ENCODE results near the gene ADCY9. TPM values are rescaled to one million over a fixed set of nuclear protein-coding genes. Genes with fewer than 3 reads are reported as not detected.

The ADCY9 gene
- polyA plus RNA-seq (2012; ENCODE audit: insufficient read length, low read depth), result 14.4 TPM

DNA sequence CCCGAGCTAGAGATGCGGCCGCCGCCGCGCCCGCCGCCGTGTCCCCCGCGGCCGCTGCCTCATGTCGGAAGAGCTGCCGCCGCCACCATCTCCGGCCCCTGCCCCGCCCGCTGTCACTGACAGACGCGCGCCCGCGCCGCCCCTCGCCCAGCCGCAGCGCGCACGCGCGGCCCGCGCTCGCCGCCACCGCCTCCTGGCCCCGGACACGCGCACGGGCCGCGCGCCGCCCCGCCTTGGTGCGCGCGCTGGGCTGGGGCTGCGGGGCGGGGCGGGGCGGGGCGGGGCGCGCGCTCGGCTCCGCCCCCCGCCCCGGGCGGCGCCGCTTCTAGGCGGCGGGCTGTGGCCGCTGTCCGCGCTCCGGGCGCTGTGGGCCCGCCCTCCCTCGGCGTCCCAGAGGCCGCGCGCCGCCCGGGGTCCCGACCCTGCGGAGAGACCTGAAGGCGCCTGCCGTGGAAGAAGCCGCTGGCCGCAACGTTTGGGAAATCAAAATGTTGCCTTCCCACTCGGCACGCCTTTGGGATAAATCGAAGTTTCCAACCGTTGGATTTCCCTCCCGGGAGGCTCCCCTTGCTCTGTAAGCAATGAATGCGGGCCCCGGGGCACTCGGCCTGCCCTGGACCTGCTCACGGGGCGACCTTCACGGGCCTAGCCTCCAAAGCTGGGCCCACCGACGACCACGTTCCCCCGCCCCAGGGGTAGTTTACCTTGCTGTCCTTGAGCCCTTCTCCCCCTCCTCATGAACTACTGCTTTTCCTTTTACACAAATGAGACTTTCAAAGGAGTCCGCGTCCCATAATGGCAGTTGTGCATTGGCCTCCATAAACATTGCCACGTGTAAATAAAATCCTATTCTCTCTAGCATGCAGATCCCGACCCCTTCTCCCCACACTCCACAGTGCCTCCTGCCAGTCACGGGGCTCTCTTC, at the start of gene ADCY9:
Gene ADCY9 (minus strand): TSS at position 118 of the 925 bp plus-strand sequence. CDS start 1,000 bp downstream, outside the sequence.
- no peak for TF ChIP-seq TAF1 (IDR thresholded peaks at IDR 0.05; ENCODE audit: borderline replicate concordance, insufficient read depth, low read length)
- peak; percentile 33; the same call in 1 of the 2 replicates for TF ChIP-seq POLR2AphosphoS5 (IDR thresholded peaks at IDR 0.05; ENCODE audit: low read depth, low read length)

GRCh38 chr16:4160658-4161430, 44.6 kb upstream of the ADCY9 start:
- TF ChIP-seq SIN3A (IDR thresholded peaks at IDR 0.05; ENCODE audit: borderline replicate concordance, insufficient read depth, low read length) (no peak), REST (IDR thresholded peaks at IDR 0.05; ENCODE audit: insufficient read depth in 1 of 2, low read depth in 2 of 2, low read length in 2 of 2) (no peak), POLR2AphosphoS5 (IDR thresholded peaks at IDR 0.05; ENCODE audit: low read depth, low read length) (no peak), FOXP2 (optimal IDR thresholded peaks at IDR 0.05; ENCODE audit: borderline replicate concordance, extremely low read depth, extremely low read length, insufficient read depth) (no peak), TAF1 (IDR thresholded peaks at IDR 0.05; ENCODE audit: borderline replicate concordance, insufficient read depth, low read length) (no peak)

DNA sequence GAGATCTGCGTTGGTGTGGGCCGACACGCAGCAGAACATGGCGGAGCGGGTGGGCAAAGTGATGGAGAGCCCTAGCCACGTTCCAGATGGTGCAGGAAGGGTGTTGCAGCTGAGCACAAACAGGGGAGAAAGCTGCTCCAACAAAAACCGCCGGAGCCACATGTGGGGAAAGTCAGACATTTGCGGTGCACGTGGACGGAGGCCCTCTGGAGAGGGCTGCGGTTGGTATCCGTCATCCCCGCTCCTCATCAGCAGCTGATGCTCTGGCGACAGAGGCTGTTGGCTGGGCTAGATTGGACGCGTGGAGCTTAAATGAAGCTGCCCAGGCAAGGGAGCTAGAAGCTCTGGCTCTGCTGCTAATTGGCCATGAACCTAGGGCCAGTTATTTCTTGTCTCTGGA, 43.5 kb upstream of the ADCY9 start:
- no peak for TF ChIP-seq POLR2AphosphoS5 (IDR thresholded peaks at IDR 0.05; ENCODE audit: low read depth, low read length)
- TF ChIP-seq SIN3A (IDR thresholded peaks at IDR 0.05; ENCODE audit: borderline replicate concordance, insufficient read depth, low read length), result no peak
- no peak for TF ChIP-seq TAF1 (IDR thresholded peaks at IDR 0.05; ENCODE audit: borderline replicate concordance, insufficient read depth, low read length)
- no peak for TF ChIP-seq FOXP2 (optimal IDR thresholded peaks at IDR 0.05; ENCODE audit: borderline replicate concordance, extremely low read depth, extremely low read length, insufficient read depth)
- TF ChIP-seq REST (IDR thresholded peaks at IDR 0.05; ENCODE audit: insufficient read depth in 1 of 2, low read depth in 2 of 2, low read length in 2 of 2), result no peak

DNA sequence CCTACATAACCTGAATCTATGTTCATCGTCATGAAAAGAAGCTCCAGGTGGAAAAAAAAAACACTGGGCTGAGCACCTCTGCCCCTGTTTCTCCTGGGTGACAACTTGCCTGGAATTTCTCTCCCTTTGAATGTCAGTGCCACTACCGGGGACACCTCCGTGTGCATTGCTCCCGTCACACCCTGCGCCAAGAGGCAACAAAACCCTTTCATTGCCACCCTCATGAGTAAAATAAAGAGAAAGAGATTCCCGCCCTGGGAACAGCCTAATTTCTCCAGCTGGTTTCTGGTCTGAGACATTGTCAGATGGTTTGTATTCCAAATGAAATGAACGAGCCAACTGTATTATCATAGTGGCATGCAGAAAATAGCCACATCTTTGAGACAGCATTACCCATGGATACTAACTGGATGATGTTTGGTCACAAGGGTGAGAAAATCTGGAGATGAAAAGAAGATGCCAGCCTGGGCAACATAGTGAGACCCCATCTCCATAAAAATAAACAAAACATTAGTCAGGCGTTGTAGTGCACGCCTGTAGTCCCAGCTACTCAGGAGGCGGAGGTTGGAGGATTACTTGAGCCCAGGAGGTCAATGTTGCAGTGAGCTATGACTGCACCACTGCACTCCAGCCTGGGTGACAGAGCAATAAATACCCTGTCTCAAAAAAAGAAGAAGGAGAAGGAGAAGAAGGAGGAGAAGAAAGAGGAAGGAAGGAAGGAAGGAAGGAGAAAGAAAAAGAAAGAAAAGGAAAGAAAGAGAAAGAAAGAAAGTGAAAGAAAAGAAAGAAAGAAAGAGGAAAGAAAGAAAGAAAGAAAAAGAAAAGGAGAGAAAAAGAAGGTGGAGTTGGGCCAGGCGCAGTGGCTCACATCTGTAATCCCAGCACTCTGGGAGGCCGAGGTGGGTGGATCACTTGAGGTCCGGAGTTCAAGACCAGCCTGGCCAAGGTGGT, 42.2 kb upstream of the ADCY9 start:
- TF ChIP-seq REST (IDR thresholded peaks at IDR 0.05; ENCODE audit: insufficient read depth in 1 of 2, low read depth in 2 of 2, low read length in 2 of 2) (no peak), TAF1 (IDR thresholded peaks at IDR 0.05; ENCODE audit: borderline replicate concordance, insufficient read depth, low read length) (no peak)

DNA sequence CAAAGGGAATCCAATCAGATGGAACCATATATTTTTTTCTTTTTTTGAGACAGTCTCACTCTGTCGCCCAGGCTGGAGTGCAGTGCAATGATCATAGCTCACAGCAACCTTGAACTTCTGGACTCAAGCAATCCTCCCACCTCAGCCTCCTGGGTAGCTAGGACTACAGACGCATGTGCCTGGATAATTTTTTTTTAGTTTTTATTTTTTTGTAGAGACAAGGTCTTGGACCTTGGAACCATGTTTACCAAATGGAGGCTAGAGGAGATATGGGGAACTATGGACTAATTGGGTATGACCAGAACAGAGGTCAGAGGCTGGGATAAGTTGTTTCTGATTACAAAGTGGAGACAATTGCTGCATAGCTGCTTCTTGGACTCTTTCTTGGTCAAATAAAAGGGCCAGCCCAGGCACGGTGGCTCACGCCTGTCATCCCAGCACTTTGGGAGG, 41.2 kb upstream of the ADCY9 start:
- TF ChIP-seq SIN3A (IDR thresholded peaks at IDR 0.05; ENCODE audit: borderline replicate concordance, insufficient read depth, low read length) (no peak), TAF1 (IDR thresholded peaks at IDR 0.05; ENCODE audit: borderline replicate concordance, insufficient read depth, low read length) (no peak), REST (IDR thresholded peaks at IDR 0.05; ENCODE audit: insufficient read depth in 1 of 2, low read depth in 2 of 2, low read length in 2 of 2) (no peak), POLR2AphosphoS5 (IDR thresholded peaks at IDR 0.05; ENCODE audit: low read depth, low read length) (no peak), FOXP2 (optimal IDR thresholded peaks at IDR 0.05; ENCODE audit: borderline replicate concordance, extremely low read depth, extremely low read length, insufficient read depth) (no peak)
